K562 (cell line): Measurements from ENCODE around the gene PRSS37.

Source experiments
- ARID3A ChIP-seq: IDR thresholded peaks from 2 replicates; pipeline ENCODE4 v1.6.1; 2012; ENCODE audit warnings: low read depth, low read length, improper control_type of control experiment, borderline replicate concordance
- ARID4B ChIP-seq: sonication (generic); formaldehyde crosslinking; IDR thresholded peaks from 2 replicates; pipeline ENCODE4 v1.8.0; 2022; ENCODE audit warnings: mild to moderate bottlenecking, missing genetic modification reagents
- CCAR2 ChIP-seq: fragments of 200-400 bp; formaldehyde crosslinking; IDR thresholded peaks from 2 replicates; pipeline ENCODE4 v1.6.1; 2017; ENCODE audit warnings: mild to moderate bottlenecking, low read depth, low read length
- CTCF ChIP-seq, 3 experiments: IDR thresholded peaks in 2 of 3; conservative IDR thresholded peaks in 1 of 3; 2 replicates each; pipeline ENCODE4 v1.5.1; 2011 to 2012; ENCODE audit warnings: low read length in 3 of 3, mild to moderate bottlenecking in 3 of 3, control low read depth in 2 of 3, improper control_type of control experiment in 1 of 3, inconsistent platforms in 1 of 3, low read depth in 1 of 3, mixed read lengths in 1 of 3, moderate library complexity in 1 of 3; ENCODE audit not compliant: insufficient read depth in 2 of 3
- GATA2 ChIP-seq: sonication (generic); formaldehyde crosslinking; IDR thresholded peaks from 2 replicates; pipeline ENCODE4 v1.4.0; 2020; ENCODE audit warnings: mild to moderate bottlenecking, missing genetic modification reagents
- HMG20A ChIP-seq: fragments of 450-650 bp; formaldehyde crosslinking; conservative IDR thresholded peaks from 2 replicates; pipeline ENCODE4 v1.4.0; 2020; ENCODE audit warnings: mild to moderate bottlenecking, mixed read lengths

- no peak for TF ChIP-seq ARID3A
- no peak for TF ChIP-seq CCAR2
- TF ChIP-seq ARID4B (CRISPR knock-in tag) = no peak
- TF ChIP-seq CTCF (IDR thresholded peaks at IDR 0.05 in 2 of 3, conservative IDR thresholded peaks at IDR 0.05 in 1 of 3; ENCODE audit: insufficient read depth in 2 of 3, low read depth in 1 of 3, low read length in 3 of 3) = no peak
- no peak for TF ChIP-seq GATA2
- no peak for TF ChIP-seq HMG20A (CRISPR knock-in tag)
Observed at GRCh38 chr7:141789917-141790316, 51.4 kb downstream of the PRSS37 start, which contains the start of gene TAS2R5.
